ENCODE results near the gene CLTA.
"Not testable (repeated sequence)": the region's sequence is repeated elsewhere in the genome, so short reads cannot be mapped to it uniquely, and the experiment has no call there.

CLTA gene

DNA sequence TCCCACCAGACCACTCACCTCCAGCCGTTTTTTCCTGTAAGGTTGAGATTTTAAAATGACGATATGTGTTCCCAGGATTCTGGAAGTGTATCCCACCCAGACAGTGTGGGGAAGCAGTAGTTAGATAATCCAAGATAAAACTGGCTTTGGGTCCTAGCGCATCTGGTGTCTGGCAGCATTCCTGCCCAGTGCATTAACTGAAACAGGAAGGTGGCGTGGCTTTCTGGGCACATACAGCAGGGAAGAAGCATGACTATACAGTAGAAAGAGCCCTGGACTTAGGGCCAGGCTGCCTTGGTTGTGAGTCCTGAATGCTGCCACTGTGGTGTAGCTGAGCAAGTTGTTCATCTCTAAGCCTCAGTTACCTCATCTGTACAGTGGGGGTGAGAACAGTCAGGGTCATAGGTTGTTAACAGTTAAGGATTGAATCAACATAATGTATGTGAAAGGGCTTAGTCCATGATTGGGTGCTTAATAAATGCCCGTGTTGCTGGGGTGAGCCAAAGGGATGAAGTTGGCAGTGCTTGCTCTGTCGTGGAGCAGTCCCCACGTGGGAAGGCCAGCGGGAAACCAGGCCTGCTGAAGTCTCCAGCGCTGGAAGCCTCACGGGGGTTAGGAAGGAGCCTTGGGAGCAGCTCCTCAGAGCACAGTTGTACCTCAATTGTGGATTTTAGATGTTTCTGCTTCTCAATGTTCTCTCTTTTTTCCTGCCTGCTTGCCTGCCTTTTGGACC, 18.0 kb downstream of the CLTA start:
- Histone ChIP-seq H3K36me3 (ENCODE audit: insufficient read depth, low read length) (peaks cover 86% of the 10 kb centered on the region), H3K9me3 (ENCODE audit: low read length) (no peaks in the 10 kb centered on the region), H3K4me1 (ENCODE audit: insufficient read depth, low read length) (peaks cover 23% of the 10 kb centered on the region)

DNA sequence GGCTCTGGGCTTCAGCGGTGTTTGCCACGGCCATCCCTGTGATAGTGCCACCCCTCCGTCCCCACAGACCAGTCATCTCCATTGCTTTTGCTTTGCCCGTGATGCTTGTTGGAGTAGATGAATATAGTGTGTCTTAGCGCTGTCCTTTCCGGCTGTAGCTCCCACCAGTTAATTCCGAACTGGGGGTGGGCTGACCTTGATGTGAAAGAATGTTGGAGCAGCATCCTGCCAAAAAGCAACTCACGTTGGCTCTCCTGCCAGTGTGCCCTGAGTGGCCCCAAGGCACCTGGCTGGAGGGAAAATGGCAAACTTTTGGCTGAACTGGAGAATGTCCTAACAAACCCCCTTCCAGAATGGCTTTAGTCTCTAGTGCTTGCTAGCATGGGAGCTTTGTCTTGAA, 20.0 kb downstream of the CLTA start:
- Histone ChIP-seq H2AFZ (ENCODE audit: low read depth, low read length) (no peak overlapping the region), H3K4me1 (ENCODE audit: insufficient read depth, low read length) (peaks cover 23% of the 10 kb centered on the region), H3K27me3 (ENCODE audit: insufficient read depth, low read length) (no peaks in the 10 kb centered on the region), H3K36me3 (ENCODE audit: insufficient read depth, low read length) (peaks cover 82% of the 10 kb centered on the region), H3K9me3 (ENCODE audit: low read length) (no peaks in the 10 kb centered on the region), H3K4me3 (ENCODE audit: low read length) (no peak overlapping the region)

More for the DNA sequence above, 18.0 kb downstream of the CLTA start:
- H3K27me3 ChIP-seq (ENCODE audit: insufficient read depth, low read length) = no peaks in the 10 kb centered on the region
- H3K4me3 ChIP-seq (ENCODE audit: low read length) = no peak overlapping the region
- no peak overlapping the region for H2AFZ ChIP-seq (ENCODE audit: low read depth, low read length)

DNA sequence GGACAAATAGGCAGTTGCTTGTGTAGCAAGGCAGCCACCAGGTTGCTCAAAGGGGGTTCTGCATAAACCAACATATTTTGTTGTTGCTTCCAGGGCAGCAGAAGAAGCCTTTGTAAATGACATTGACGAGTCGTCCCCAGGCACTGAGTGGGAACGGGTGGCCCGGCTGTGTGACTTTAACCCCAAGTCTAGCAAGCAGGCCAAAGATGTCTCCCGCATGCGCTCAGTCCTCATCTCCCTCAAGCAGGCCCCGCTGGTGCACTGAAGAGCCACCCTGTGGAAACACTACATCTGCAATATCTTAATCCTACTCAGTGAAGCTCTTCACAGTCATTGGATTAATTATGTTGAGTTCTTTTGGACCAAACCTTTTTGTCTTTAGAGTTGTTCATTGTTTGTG, 20.8 kb downstream of the CLTA start:
- H2AFZ ChIP-seq (ENCODE audit: low read depth, low read length) = no peak overlapping the region
- H3K4me1 ChIP-seq (ENCODE audit: insufficient read depth, low read length) = peaks cover 17% of the 10 kb centered on the region
- no peaks in the 10 kb centered on the region for H3K27me3 ChIP-seq (ENCODE audit: insufficient read depth, low read length)
- H3K4me3 ChIP-seq (ENCODE audit: low read length) = no peak overlapping the region
- H3K36me3 ChIP-seq (ENCODE audit: insufficient read depth, low read length) = peaks cover 77% of the 10 kb centered on the region
- no peaks in the 10 kb centered on the region for H3K9me3 ChIP-seq (ENCODE audit: low read length)

DNA sequence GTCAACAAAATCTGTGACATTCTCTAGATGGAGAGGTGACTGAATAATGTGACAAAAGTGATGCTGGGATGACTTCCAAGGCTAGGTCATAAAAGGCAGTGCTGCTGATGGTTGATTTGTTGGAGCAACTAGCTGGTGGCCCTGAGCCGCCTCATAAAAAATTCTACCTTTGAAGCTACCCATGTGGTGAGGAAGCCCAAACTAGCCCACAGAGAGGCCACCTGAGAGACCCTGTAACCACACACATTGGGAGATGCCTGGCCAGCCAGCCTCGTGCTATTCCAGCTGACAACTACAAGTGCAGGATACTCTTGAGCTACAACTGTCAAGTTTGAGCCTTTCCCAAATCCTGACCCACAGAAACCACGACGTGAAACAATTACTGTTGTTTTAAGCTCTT, 22.7 kb downstream of the CLTA start:
- Histone ChIP-seq H3K27me3 (ENCODE audit: insufficient read depth, low read length) (no peaks in the 10 kb centered on the region), H3K4me1 (ENCODE audit: insufficient read depth, low read length) (no peaks in the 10 kb centered on the region), H3K4me3 (ENCODE audit: low read length) (no peak overlapping the region), H3K36me3 (ENCODE audit: insufficient read depth, low read length) (peaks cover 81% of the 10 kb centered on the region), H3K9me3 (ENCODE audit: low read length) (no peaks in the 10 kb centered on the region), H2AFZ (ENCODE audit: low read depth, low read length) (no peak overlapping the region)

DNA sequence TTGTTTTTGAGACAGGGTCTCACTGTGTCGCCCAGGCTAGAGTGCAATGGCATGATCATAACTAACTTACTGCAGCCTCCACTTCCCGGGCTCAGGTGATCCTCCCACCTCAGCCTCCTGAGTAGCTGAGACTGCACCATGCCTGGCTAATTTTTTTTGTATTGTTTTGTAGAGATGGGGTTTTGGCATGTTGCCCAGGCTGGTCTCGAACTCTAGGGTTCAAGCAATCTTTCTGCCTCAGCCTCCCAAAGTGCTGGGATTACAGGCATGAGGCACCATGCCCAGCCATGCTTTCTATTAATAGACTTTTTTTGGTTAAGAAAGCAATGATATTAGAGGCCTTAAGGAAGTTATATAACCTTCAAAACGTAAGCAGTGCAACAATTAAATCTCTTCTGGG, 23.3 kb downstream of the CLTA start:
- no peaks in the 10 kb centered on the region for H3K9me3 ChIP-seq (ENCODE audit: low read length)
- H3K4me1 ChIP-seq (ENCODE audit: insufficient read depth, low read length) = no peaks in the 10 kb centered on the region
- no peak overlapping the region for H3K4me3 ChIP-seq (ENCODE audit: low read length)
- H2AFZ ChIP-seq (ENCODE audit: low read depth, low read length) = no peak overlapping the region
- H3K27me3 ChIP-seq (ENCODE audit: insufficient read depth, low read length) = no peaks in the 10 kb centered on the region
- H3K36me3 ChIP-seq (ENCODE audit: insufficient read depth, low read length) = peaks cover 81% of the 10 kb centered on the region

DNA sequence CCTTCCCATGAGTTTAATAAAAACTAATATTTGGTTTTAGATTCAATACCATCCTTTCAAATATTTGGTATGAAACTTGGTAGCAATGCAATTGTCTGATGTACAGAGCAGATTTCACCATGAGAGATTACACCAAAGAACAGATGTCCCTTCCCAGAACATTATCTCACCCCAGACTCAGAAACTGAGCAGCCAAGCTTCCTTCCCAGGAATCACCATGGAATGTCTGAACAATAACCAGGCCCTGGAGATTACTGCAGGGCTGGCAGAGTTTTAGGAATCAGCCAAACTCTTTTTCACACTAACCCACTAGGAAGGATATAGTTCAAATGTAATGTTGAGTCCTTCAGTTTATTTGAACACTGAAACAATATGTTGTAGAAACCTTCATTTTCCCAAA, 23.9 kb downstream of the CLTA start:
- no peaks in the 10 kb centered on the region for H3K4me1 ChIP-seq (ENCODE audit: insufficient read depth, low read length)
- H2AFZ ChIP-seq (ENCODE audit: low read depth, low read length) = no peak overlapping the region
- peaks cover 81% of the 10 kb centered on the region for H3K36me3 ChIP-seq (ENCODE audit: insufficient read depth, low read length)
- H3K27me3 ChIP-seq (ENCODE audit: insufficient read depth, low read length) = no peaks in the 10 kb centered on the region
- H3K4me3 ChIP-seq (ENCODE audit: low read length) = no peak overlapping the region
- H3K9me3 ChIP-seq (ENCODE audit: low read length) = no peaks in the 10 kb centered on the region

DNA sequence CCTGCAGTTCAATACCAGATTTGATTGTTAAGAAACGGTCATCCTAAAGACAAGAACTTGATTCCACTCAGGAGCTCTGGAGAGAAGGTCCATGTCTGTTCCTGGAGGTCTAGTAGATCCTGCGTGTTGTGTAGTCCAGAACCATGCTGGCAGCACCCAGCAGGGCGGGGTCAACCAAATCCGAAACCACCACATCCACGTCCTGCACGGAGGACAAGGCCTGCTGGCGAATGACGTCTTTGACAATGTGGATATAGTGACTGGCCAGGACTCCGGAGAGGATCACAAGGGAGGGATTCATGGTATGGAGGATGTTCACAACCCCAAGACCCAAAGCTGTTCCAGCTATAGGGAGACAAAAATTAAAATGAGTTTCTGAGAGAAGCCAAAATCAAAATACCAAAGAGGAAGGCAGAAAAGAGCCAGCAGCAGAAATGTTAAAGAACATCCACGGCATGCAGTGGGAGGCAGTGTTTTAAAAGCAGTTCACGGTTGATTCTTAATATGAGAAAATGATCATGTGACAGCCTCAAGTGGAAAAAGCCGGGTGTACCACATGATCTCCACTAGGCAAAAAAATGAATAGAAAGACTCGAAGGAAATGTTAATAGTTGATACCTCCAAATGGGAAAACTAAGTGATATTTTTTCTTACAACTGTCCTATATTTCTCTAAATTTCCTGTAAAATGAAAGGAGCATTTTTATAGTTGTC, 26.7 kb downstream of the CLTA start:
- no peaks in the 10 kb centered on the region for H3K27me3 ChIP-seq (ENCODE audit: insufficient read depth, low read length)
- H2AFZ ChIP-seq (ENCODE audit: low read depth, low read length) = no peak overlapping the region
- no peaks in the 10 kb centered on the region for H3K4me1 ChIP-seq (ENCODE audit: insufficient read depth, low read length)
- no peak overlapping the region for H3K4me3 ChIP-seq (ENCODE audit: low read length)
- peaks cover under 1% of the 10 kb centered on the region for H3K9me3 ChIP-seq (ENCODE audit: low read length)
- peaks cover 77% of the 10 kb centered on the region for H3K36me3 ChIP-seq (ENCODE audit: insufficient read depth, low read length)

DNA sequence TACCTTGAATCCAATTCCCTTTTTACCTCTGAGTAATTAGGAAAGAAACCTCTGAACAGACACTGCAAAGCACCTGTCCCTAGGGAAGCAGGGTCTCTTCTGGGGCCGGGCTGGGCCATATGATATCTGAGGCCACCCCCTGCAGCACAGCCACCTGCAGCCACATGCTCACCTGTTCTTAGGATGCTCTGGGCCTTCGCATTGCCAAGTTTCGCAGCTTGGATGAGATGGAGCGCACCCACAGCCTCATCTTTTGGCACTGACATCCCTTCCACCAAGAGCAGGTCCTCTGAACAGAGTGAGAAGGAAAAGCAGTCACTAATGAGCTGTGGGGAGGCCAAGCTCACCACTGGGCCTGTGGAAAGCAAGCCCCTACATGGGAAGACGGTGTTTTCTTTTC, 27.3 kb downstream of the CLTA start:
- Histone ChIP-seq H3K4me3 (ENCODE audit: low read length) (no peak overlapping the region), H3K36me3 (ENCODE audit: insufficient read depth, low read length) (peaks cover 77% of the 10 kb centered on the region), H3K27me3 (ENCODE audit: insufficient read depth, low read length) (no peaks in the 10 kb centered on the region), H3K9me3 (ENCODE audit: low read length) (peaks cover 7% of the 10 kb centered on the region), H2AFZ (ENCODE audit: low read depth, low read length) (no peak overlapping the region), H3K4me1 (ENCODE audit: insufficient read depth, low read length) (no peaks in the 10 kb centered on the region)

DNA sequence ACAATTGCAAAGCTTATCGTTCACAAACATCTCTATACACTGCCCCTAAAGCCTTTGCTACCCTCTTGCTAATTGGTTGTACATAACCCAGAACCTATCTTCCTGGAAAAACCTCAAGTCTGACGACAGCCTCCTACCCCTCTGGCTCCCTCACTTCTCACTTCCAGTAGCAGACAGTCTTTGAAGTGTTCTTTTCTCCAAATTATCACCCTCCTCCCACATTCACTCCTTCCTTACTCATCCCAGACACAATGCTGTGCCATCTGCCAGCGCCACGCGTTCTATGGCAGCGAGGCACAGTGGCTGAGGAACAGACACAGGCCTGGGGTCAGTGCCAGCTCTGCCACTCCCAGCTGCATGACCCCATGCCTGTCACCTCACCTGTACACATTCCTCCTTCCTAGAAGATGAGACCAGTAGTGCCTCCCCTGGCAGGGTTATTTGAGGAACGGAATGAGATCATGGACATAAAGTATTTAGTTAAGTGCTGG, 27.7 kb downstream of the CLTA start:
- Histone ChIP-seq H3K36me3 (ENCODE audit: insufficient read depth, low read length) (peaks cover 78% of the 10 kb centered on the region), H3K27me3 (ENCODE audit: insufficient read depth, low read length) (no peaks in the 10 kb centered on the region), H3K4me1 (ENCODE audit: insufficient read depth, low read length) (no peaks in the 10 kb centered on the region), H3K4me3 (ENCODE audit: low read length) (no peak overlapping the region), H3K9me3 (ENCODE audit: low read length) (peaks cover 10% of the 10 kb centered on the region), H2AFZ (ENCODE audit: low read depth, low read length) (no peak overlapping the region)

DNA sequence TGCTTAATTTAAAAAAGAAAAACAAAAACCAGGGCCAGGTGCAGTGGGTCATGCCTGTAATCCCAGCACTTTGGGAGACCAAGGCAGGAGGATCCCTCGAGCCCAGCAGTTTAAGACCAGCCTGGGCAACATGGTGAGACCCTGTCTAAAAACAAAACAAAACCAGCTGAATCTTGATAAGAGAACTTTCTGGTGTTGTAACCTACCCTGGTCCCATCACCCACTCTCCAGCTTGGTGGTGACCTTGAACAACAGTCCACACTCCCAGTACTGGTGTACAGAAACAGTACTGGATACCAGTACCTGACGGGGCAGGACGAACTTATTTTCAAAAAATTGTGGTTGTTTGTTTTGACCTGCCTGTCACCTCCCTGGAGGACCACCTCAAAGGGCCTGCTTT, 30.9 kb downstream of the CLTA start:
- Histone ChIP-seq H2AFZ (ENCODE audit: low read depth, low read length) (no peak overlapping the region), H3K36me3 (ENCODE audit: insufficient read depth, low read length) (peaks cover 85% of the 10 kb centered on the region), H3K4me1 (ENCODE audit: insufficient read depth, low read length) (no peaks in the 10 kb centered on the region), H3K4me3 (ENCODE audit: low read length) (no peak overlapping the region), H3K9me3 (ENCODE audit: low read length) (peaks cover 12% of the 10 kb centered on the region), H3K27me3 (ENCODE audit: insufficient read depth, low read length) (no peaks in the 10 kb centered on the region)

DNA sequence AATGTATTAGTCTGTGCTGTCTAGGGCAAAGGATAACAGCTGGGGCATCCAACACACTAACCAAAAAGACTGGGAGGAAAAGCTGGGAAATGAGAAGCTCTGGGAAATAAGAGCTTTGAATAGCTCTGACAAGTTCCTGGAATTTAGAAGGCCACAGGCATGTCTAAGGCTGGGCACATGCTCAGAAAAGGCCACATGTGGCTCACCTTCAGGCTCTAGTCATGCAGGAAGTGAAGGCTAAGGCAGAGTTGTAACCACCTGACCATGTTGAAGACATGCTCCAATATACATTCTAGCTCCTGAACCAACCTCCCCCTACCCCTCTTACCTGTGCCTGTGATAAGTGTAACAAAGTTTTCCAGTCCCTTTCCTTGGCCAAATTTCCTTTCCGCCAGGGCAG, 31.7 kb downstream of the CLTA start:
- Histone ChIP-seq H3K36me3 (ENCODE audit: insufficient read depth, low read length) (peaks cover 85% of the 10 kb centered on the region), H2AFZ (ENCODE audit: low read depth, low read length) (no peak overlapping the region), H3K27me3 (ENCODE audit: insufficient read depth, low read length) (no peaks in the 10 kb centered on the region), H3K4me3 (ENCODE audit: low read length) (no peak overlapping the region), H3K9me3 (ENCODE audit: low read length) (peaks cover 12% of the 10 kb centered on the region), H3K4me1 (ENCODE audit: insufficient read depth, low read length) (no peaks in the 10 kb centered on the region)

DNA sequence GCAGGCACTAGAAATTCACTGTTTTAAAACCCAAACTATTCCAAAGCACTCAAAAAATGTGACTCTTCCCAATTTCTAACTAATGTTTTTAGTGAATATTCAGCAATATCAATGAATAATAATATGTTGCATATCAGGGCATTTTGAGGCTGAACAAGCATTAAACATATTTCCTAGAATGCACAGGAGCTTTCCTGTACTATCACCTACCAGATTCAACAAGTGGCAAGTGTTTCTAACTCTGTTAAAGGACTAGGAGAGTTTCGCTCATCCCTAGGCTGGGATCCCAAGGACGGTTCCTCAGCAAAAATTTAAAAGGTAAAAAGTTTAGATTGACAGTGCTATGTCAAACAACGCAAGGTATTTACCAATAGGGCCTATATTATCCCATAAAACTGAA, 46.5 kb downstream of the CLTA start:
- Histone ChIP-seq H3K9me3 (ENCODE audit: low read length) (no peaks in the 10 kb centered on the region), H3K4me3 (ENCODE audit: low read length) (no peak overlapping the region), H3K27me3 (ENCODE audit: insufficient read depth, low read length) (no peaks in the 10 kb centered on the region), H2AFZ (ENCODE audit: low read depth, low read length) (no peak overlapping the region), H3K36me3 (ENCODE audit: insufficient read depth, low read length) (peaks cover 65% of the 10 kb centered on the region), H3K4me1 (ENCODE audit: insufficient read depth, low read length) (no peaks in the 10 kb centered on the region)

DNA sequence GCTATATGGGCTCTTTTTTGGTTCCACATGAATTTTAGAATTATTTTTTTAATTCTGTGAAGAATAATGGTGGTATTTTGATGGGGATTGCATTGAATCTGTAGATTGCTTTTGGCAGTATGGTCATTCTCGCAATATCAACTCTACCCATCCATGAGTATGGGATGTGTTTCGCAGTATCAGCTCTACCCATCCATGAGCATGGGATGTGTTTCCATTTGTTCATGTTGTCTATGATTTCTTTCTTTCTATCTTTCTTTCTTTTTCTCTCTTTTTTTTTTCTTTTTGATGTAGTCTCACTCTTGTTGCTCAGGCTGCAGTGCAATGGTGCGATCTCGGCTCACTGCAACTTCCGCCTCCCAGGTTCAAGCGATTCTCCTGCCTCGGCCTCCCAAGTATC, 48.5 kb downstream of the CLTA start:
- H3K4me1 ChIP-seq (ENCODE audit: insufficient read depth, low read length); H2AFZ ChIP-seq (ENCODE audit: low read depth, low read length); H3K9me3 ChIP-seq (ENCODE audit: low read length); H3K27me3 ChIP-seq (ENCODE audit: insufficient read depth, low read length); H3K4me3 ChIP-seq (ENCODE audit: low read length): not testable (repeated sequence)
- peaks cover 61% of the 10 kb centered on the region for H3K36me3 ChIP-seq (ENCODE audit: insufficient read depth, low read length)
